MM.1S (cell line): ENCODE measurements around the gene STAB1.

Source experiments
- CTCF ChIP-seq: fragments of 300-600 bp; sonication (generic); IDR thresholded peaks from 2 replicates; pipeline ENCODE4 v1.5.1; 2016; ENCODE audit warnings: antibody characterized with exemption, low read length, mixed read lengths
- EZH2 ChIP-seq: fragments of 300-600 bp; sonication (generic); optimal IDR thresholded peaks from 2 replicates; pipeline ENCODE3; 2017; ENCODE audit warnings: low read depth, mild to moderate bottlenecking, antibody characterized with exemption, low read length, mixed read lengths

- TF ChIP-seq CTCF (no peak), EZH2 (no peak)
Observed at GRCh38 chr3:52514576-52514975, 19.4 kb downstream of the STAB1 start.
